ENCODE data around the gene UBE2N.
"Not testable (repeated sequence)": the region's sequence is repeated elsewhere in the genome, so short reads cannot be mapped to it uniquely, and the experiment has no call there.

The UBE2N gene

GRCh38 chr12:93390031-93390430, 51.7 kb downstream of the UBE2N start:
- Histone ChIP-seq H3K9me3 (ENCODE audit: insufficient read depth, low read depth, low read length) (no peaks in the 10 kb centered on the region), H3F3A (ENCODE audit: low read depth) (no peaks in the 10 kb centered on the region), H3K4me3 (ENCODE audit: low read length, poor library complexity, severe bottlenecking) (no peak overlapping the region), H3K9ac (ENCODE audit: low read depth, low read length, poor library complexity, severe bottlenecking) (no peak overlapping the region), H4K20me1 (ENCODE audit: insufficient read depth, low read length, poor library complexity, severe bottlenecking) (peaks cover 28% of the 10 kb centered on the region), H3K27me3 (ENCODE audit: insufficient read depth, low read length, poor library complexity, severe bottlenecking) (no peaks in the 10 kb centered on the region), H3K4me1 (ENCODE audit: insufficient read depth, low read length, poor library complexity, severe bottlenecking) (peaks cover 17% of the 10 kb centered on the region), H2AFZ (ENCODE audit: low read length) (no peak overlapping the region), H3K36me3 (ENCODE audit: insufficient read depth, low read length) (no peaks in the 10 kb centered on the region), H3K9me2 (replicated peaks; ENCODE audit: low read depth, low read length) (no peaks in the 10 kb centered on the region), H3K79me2 (ENCODE audit: insufficient read depth, low read length) (peaks cover 77% of the 10 kb centered on the region), H3K4me2 (ENCODE audit: low read depth, low read length, poor library complexity, severe bottlenecking) (no peak overlapping the region)
- TF ChIP-seq EZH2phosphoT487 (IDR thresholded peaks at IDR 0.05; ENCODE audit: borderline replicate concordance), result no peak
- TF ChIP-seq, protein P1, sequence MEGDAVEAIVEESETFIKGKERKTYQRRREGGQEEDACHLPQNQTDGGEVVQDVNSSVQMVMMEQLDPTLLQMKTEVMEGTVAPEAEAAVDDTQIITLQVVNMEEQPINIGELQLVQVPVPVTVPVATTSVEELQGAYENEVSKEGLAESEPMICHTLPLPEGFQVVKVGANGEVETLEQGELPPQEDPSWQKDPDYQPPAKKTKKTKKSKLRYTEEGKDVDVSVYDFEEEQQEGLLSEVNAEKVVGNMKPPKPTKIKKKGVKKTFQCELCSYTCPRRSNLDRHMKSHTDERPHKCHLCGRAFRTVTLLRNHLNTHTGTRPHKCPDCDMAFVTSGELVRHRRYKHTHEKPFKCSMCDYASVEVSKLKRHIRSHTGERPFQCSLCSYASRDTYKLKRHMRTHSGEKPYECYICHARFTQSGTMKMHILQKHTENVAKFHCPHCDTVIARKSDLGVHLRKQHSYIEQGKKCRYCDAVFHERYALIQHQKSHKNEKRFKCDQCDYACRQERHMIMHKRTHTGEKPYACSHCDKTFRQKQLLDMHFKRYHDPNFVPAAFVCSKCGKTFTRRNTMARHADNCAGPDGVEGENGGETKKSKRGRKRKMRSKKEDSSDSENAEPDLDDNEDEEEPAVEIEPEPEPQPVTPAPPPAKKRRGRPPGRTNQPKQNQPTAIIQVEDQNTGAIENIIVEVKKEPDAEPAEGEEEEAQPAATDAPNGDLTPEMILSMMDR (conservative IDR thresholded peaks at IDR 0.05; ENCODE audit: low read length), result no peak

GRCh38 chr12:93387780-93388179, 54.0 kb downstream of the UBE2N start:
- peaks cover 41% of the 10 kb centered on the region for H4K20me1 ChIP-seq (ENCODE audit: insufficient read depth, low read length, poor library complexity, severe bottlenecking)
- H3K9me2 ChIP-seq (replicated peaks; ENCODE audit: low read depth, low read length), result no peaks in the 10 kb centered on the region
- TF ChIP-seq EZH2phosphoT487 (IDR thresholded peaks at IDR 0.05; ENCODE audit: borderline replicate concordance), result no peak
- TF ChIP-seq, protein P1 (conservative IDR thresholded peaks at IDR 0.05; ENCODE audit: low read length), result no peak
- no peaks in the 10 kb centered on the region for H3K36me3 ChIP-seq (ENCODE audit: insufficient read depth, low read length)
- H3K4me3 ChIP-seq (ENCODE audit: low read length, poor library complexity, severe bottlenecking), result no peak overlapping the region
- no peak overlapping the region for H3K9ac ChIP-seq (ENCODE audit: low read depth, low read length, poor library complexity, severe bottlenecking)
- peak overlapping the region; percentile 15 for H3K4me2 ChIP-seq (ENCODE audit: low read depth, low read length, poor library complexity, severe bottlenecking)
- H3K4me1 ChIP-seq (ENCODE audit: insufficient read depth, low read length, poor library complexity, severe bottlenecking), result peaks cover 25% of the 10 kb centered on the region
- H3K27me3 ChIP-seq (ENCODE audit: insufficient read depth, low read length, poor library complexity, severe bottlenecking), result no peaks in the 10 kb centered on the region
- H3F3A ChIP-seq (ENCODE audit: low read depth), result no peaks in the 10 kb centered on the region
- H3K9me3 ChIP-seq (ENCODE audit: insufficient read depth, low read depth, low read length), result no peaks in the 10 kb centered on the region
- peaks cover 92% of the 10 kb centered on the region for H3K79me2 ChIP-seq (ENCODE audit: insufficient read depth, low read length)
- no peak overlapping the region for H2AFZ ChIP-seq (ENCODE audit: low read length)

DNA sequence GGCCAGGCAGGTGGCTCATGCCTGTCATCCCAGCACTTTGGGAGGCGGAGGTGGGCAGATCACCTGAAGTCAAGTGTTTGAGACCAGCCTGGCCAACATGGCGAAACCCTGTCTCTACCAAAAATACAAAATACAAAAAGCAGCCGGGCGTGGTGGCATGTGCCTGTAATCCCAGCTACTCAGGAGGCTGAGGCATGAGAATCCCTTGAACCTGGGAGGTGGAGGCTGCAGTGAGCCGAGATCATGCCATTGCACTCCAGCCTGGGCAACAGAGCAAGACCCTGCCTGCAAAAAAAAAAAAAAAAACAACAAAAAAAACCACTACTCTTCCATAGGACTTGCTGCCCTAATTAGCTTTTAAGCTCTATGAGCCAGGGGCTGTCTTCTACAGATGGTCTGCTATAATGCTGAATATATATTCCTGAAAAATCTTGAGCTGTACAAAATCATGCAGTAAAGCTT, 59.7 kb downstream of the UBE2N start:
- H3K4me2 ChIP-seq (ENCODE audit: low read depth, low read length, poor library complexity, severe bottlenecking), result peak overlapping the region; percentile 73
- H3K9me3 ChIP-seq (ENCODE audit: insufficient read depth, low read depth, low read length); H3K27me3 ChIP-seq (ENCODE audit: insufficient read depth, low read length, poor library complexity, severe bottlenecking); H2AFZ ChIP-seq (ENCODE audit: low read length); H3F3A ChIP-seq (ENCODE audit: low read depth); H3K9me2 ChIP-seq (replicated peaks; ENCODE audit: low read depth, low read length); H3K36me3 ChIP-seq (ENCODE audit: insufficient read depth, low read length): not testable (repeated sequence)
- H3K4me1 ChIP-seq (ENCODE audit: insufficient read depth, low read length, poor library complexity, severe bottlenecking), result peaks cover 37% of the 10 kb centered on the region
- peaks cover 53% of the 10 kb centered on the region for H4K20me1 ChIP-seq (ENCODE audit: insufficient read depth, low read length, poor library complexity, severe bottlenecking)
- H3K79me2 ChIP-seq (ENCODE audit: insufficient read depth, low read length), result peaks cover 86% of the 10 kb centered on the region
- H3K4me3 ChIP-seq (ENCODE audit: low read length, poor library complexity, severe bottlenecking), result peak overlapping the region; percentile 84
- peak overlapping the region; percentile 10 for H3K9ac ChIP-seq (ENCODE audit: low read depth, low read length, poor library complexity, severe bottlenecking)

Measured in Loucy (cell line).